Cardiac septum (tissue), 1 donor: Measurements from ENCODE around the gene GPX3. TPM values are rescaled to one million over a fixed set of nuclear protein-coding genes. Genes with fewer than 3 reads are reported as not detected.
A peak's percentile ranks its signal among the peaks of the same experiment; 100 is the strongest.

Experiments
- DNase-seq: peaks from one replicate; pipeline ENCODE4 v3.0.0-alpha.2; 2020; ENCODE audit warnings: low spot score
- intact Hi-C: fragments of 100-400 bp; cut with DNase I; formaldehyde crosslinking; loops from one replicate; pipeline ENCODE4 v1.14.0; 2022
- total RNA-seq: library from RNA; stranded (reverse); fragmentation: NEBNext Ultra II Directional; extraction: Animal tissue kit (Norgen Biotek cat#: 25700); gene quantifications from one replicate; pipeline ENCODE4 v1.2.1, GENCODE V29; 2021
- donor health status: DM: no; HTN: no; CAD: no.

GPX3 gene
- total RNA-seq, 1 donor from 2014 or later = 461 TPM

GRCh38 chr5:151028717-151029116, 8.3 kb downstream of the GPX3 start:
- intact Hi-C loops = no loop called here
- DNase-seq = no peak

- DNase-seq = no peak
- intact Hi-C loops = no loop called here
Measured at GRCh38 chr5:151029179-151030055, 9.0 kb downstream of the GPX3 start.

- intact Hi-C loops = no loop called here
- DNase-seq = no peak
Measured at GRCh38 chr5:151030056-151030336, 9.6 kb downstream of the GPX3 start.

- intact Hi-C loops = no loop called here
- DNase-seq = no peak
Measured at GRCh38 chr5:151030379-151030778, 10.0 kb downstream of the GPX3 start.

GRCh38 chr5:151031554-151031953, 11.2 kb downstream of the GPX3 start:
- intact Hi-C loops = no loop called here
- DNase-seq = no peak

- intact Hi-C loops = no loop called here
- no peak for DNase-seq
Measured at GRCh38 chr5:151033217-151033934, 13.0 kb downstream of the GPX3 start.

GRCh38 chr5:151034422-151035379, 14.3 kb downstream of the GPX3 start:
- intact Hi-C loops = no loop called here
- no peak for DNase-seq

GRCh38 chr5:151036556-151036955, 16.2 kb downstream of the GPX3 start:
- no peak for DNase-seq
- intact Hi-C loops = no loop called here

GRCh38 chr5:151037561-151038411, 17.4 kb downstream of the GPX3 start:
- intact Hi-C loops = loop anchor here (2.0 kb wide), 1 partner anchor 13 kb away; no protein-coding TSS in a partner anchor
- DNase-seq = no peak

GRCh38 chr5:151038412-151038745, 18.0 kb downstream of the GPX3 start:
- intact Hi-C loops = loop anchor here (2.0 kb wide), 1 partner anchor 14 kb away; no protein-coding TSS in a partner anchor

GRCh38 chr5:151038801-151039238, 18.4 kb downstream of the GPX3 start:
- DNase-seq = no peak
- intact Hi-C loops = loop anchor here (2.0 kb wide), 1 partner anchor 14 kb away; no protein-coding TSS in a partner anchor

More at GRCh38 chr5:151038412-151038745, 18.0 kb downstream of the GPX3 start:
- no peak for DNase-seq

- DNase-seq = no peak
- intact Hi-C loops = loop anchor here (2.0 kb wide), 1 partner anchor 15 kb away; no protein-coding TSS in a partner anchor
Measured at GRCh38 chr5:151039665-151040064, 19.3 kb downstream of the GPX3 start.

GRCh38 chr5:151040211-151040747, 19.9 kb downstream of the GPX3 start:
- intact Hi-C loops = no loop called here
- peak; percentile 56 for DNase-seq

GRCh38 chr5:151041577-151042268, 21.3 kb downstream of the GPX3 start:
- intact Hi-C loops = no loop called here
- DNase-seq = peak; percentile 57

GRCh38 chr5:151042453-151043093, 22.2 kb downstream of the GPX3 start:
- intact Hi-C loops = no loop called here

GRCh38 chr5:151047814-151048425, 27.5 kb downstream of the GPX3 start:
- DNase-seq = no peak
- intact Hi-C loops = loop anchor here (2.0 kb wide), 1 partner anchor 45 kb away; no protein-coding TSS in a partner anchor

More at GRCh38 chr5:151042453-151043093, 22.2 kb downstream of the GPX3 start:
- DNase-seq = peak; percentile 55

- intact Hi-C loops = loop anchor here (2.0 kb wide), 1 partner anchor 46 kb away; no protein-coding TSS in a partner anchor
- no peak for DNase-seq
Measured at GRCh38 chr5:151048526-151048925, 28.1 kb downstream of the GPX3 start.
